Muscle layer of duodenum (tissue), 2 donors: ENCODE results near the gene CLSTN1.

Experiments used
- H3K27ac ChIP-seq: one replicate; pipeline ENCODE4 v1.7.0; 2013; ENCODE audit warnings: mild to moderate bottlenecking, low read length
- H3K27me3 ChIP-seq: one replicate; pipeline ENCODE4 v1.7.0; 2013; ENCODE audit warnings: low read depth, mild to moderate bottlenecking, control low read depth, low read length
- H3K36me3 ChIP-seq, 2 donors: one replicate each; pipeline ENCODE4 v1.7.0; 2013; ENCODE audit warnings: low read length in 2 of 2, control low read depth in 1 of 2, mild to moderate bottlenecking in 1 of 2; ENCODE audit not compliant: insufficient read depth in 2 of 2, control insufficient read depth in 1 of 2
- H3K4me1 ChIP-seq, 2 donors: one replicate each; pipeline ENCODE4 v1.7.0; 2013; ENCODE audit warnings: low read length in 2 of 2, mild to moderate bottlenecking in 2 of 2, control low read depth in 1 of 2, moderate library complexity in 1 of 2; ENCODE audit not compliant: insufficient read depth in 2 of 2, control insufficient read depth in 1 of 2
- H3K4me3 ChIP-seq, 2 donors: one replicate each; pipeline ENCODE4 v1.7.0; 2013; ENCODE audit warnings: low read length in 2 of 2, low read depth in 1 of 2, mild to moderate bottlenecking in 1 of 2
- H3K9me3 ChIP-seq, 2 donors: one replicate each; pipeline ENCODE4 v1.7.0; 2013; ENCODE audit warnings: low read length in 2 of 2, control low read depth in 1 of 2, mild to moderate bottlenecking in 1 of 2; ENCODE audit not compliant: control insufficient read depth in 1 of 2
- donor health status: healthy.

Gene CLSTN1

DNA sequence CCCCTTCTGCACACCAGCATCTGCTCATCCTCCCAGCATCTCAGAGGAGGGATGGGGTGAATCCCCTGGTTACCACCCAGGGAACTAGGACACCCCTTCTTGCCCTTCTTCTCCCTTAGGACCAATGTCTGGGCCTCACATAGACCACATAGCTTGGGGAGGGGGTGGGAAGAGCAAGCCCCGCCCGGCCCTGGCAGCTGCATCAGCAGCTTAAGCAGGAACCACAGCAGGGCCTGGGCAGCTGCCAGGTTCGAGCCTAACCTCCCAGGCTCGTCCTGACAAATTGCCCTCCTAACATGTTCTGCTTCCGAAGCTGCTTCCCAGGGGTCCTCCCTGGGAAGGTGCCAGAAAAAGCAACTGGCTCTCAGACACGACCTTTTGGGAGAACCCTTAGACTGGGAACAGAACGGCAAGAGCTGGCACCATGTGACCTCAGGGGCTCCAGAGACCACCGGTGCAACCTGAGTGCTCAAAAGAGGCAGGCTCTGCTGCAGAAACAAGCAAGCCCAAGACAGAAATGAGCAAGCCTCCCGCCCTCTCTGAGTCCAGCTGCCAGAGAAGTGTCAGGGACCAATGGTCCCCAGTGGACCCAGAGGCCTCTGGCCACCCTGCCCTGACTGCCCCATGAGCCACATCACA, 18.4 kb upstream of the CLSTN1 start:
- Histone ChIP-seq H3K27ac (no peak overlapping the region), H3K4me1 (peaks cover 0 to 8% of the 10 kb centered on the region in 2 donors), H3K9me3 (no peaks in the 10 kb centered on the region), H3K4me3 (no peak overlapping the region), H3K27me3 (no peaks in the 10 kb centered on the region), H3K36me3 (no peaks in the 10 kb centered on the region)

DNA sequence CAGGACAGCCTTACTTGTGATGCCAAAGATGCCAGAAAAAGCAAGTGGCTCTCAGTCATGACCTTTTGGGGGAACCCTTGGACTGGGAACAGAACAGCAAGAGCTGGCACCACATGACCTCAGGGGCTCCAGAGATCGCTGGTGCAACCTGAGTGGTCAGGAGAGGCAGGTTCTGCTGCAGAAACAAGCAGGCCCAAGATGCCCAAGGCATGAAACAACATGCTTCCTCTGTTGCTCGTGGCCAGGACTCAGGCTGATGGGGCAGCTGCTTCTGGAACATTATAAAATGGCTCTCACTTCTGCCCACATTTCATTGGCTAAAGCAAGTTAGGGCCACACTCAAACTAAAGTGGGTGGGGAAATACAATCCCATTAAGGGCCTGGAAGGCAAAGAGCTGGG, 17.7 kb upstream of the CLSTN1 start:
- Histone ChIP-seq H3K4me3 (no peak overlapping the region), H3K36me3 (no peaks in the 10 kb centered on the region), H3K4me1 (peaks cover 0 to 8% of the 10 kb centered on the region in 2 donors), H3K27ac (no peak overlapping the region), H3K9me3 (no peaks in the 10 kb centered on the region), H3K27me3 (no peaks in the 10 kb centered on the region)

DNA sequence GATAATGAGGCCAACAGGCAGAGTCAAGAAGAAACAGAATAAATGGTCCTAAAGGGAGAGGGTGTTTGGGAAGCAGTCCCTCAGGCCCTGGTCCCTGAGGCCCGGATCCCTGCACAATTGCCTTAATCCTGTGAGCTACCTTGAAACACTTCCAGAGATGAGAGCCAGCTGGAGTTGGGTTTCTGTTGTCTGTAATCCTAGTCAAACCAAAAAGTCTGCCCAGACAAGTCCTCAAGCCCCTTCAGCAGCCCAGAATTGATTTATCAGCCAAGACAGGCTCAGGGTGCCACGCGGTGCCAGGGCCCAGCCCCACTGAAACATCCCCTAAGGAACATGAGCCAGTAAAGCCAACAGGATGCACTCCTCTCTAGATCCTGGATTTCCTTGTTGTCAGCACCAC, 16.4 kb upstream of the CLSTN1 start:
- Histone ChIP-seq H3K27ac (no peak overlapping the region), H3K4me1 (peaks cover 8 to 11% of the 10 kb centered on the region in 2 donors), H3K4me3 (no peak overlapping the region), H3K27me3 (no peaks in the 10 kb centered on the region), H3K9me3 (no peaks in the 10 kb centered on the region), H3K36me3 (no peaks in the 10 kb centered on the region)

DNA sequence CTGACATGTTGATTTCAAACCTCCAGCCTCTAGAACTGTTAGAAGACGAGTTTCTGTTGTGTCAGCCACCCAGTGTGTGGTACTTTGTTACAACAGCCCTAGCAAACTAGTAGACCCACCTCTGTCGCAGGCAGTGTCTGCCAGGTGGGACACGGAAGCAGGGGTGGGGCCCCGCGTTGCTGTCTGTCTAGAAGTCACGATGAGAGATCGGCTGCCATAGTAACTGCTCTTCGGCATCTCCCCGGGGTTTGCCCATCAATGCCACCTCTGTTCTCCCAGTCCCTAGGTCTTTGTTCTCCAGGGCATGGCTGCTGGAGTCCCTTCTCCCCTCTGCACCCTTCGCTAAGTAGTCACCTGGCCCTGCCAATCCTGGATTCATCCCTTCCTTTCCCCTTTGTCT, 15.2 kb upstream of the CLSTN1 start:
- Histone ChIP-seq H3K4me1 (peaks cover 8 to 11% of the 10 kb centered on the region in 2 donors), H3K9me3 (no peaks in the 10 kb centered on the region), H3K36me3 (no peaks in the 10 kb centered on the region), H3K27me3 (no peaks in the 10 kb centered on the region), H3K4me3 (no peak overlapping the region), H3K27ac (no peak overlapping the region)

DNA sequence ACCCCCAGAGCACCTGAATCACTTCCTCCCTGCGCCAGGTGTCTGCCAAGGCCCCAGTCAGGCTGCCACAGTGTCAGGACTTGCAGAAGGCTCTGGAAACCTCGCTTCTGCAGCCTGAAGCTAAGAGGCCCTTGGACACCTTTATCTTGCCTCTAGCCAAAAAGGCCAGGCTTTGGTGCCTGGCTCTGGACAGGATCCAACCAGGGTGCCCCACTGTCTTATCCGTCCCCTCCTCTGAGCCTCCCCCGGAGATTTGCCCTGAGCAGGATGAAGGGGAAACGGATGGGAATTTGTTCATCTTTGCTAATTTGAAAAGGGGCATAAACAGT, 12.8 kb upstream of the CLSTN1 start:
- peaks cover 0 to 11% of the 10 kb centered on the region in 2 donors for H3K4me1 ChIP-seq
- H3K9me3 ChIP-seq: no peaks in the 10 kb centered on the region
- H3K36me3 ChIP-seq: no peaks in the 10 kb centered on the region
- H3K4me3 ChIP-seq: no peak overlapping the region
- no peaks in the 10 kb centered on the region for H3K27me3 ChIP-seq
- H3K27ac ChIP-seq: no peak overlapping the region

DNA sequence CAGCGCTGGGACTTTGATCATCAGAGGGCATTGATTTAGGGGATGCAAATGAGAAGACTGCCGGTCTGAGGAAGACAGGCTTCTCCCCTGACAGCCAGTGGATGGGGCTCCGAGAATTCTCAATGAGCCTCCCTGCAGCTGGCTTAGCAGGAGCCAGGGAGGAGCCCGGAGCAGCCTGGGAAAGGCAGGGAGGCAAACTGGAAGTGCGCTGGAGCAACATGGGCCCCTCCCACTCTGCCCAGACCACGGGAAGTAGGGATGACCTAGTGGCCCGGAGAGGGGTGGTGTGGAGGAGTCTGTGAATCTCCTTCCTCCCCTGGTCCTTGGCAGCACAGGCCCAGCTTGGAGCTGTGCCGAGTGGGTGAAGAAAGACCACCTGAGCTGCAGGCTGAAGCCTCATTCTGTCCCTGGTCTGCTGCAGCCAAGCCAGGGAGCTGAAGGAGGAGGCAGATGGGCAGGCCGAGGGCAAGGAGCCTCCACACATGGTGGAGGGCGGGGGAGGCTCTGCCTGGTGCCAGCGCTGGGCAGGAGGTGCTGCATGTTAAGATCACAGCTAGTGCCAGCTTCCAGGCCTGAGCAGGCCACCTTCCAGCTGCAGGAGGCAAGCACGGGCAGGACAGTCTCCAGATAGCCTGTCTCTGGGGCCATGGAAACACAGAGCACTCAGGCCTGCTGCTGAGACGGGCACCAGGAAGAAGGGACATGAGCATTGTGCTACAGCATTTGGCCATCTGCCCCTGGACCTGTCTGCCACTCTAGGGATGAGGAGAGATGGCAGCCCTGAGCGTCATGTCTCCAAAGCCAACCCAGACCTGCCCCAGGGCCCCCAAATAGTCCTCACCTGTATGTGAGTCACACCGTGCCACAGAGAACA, 12.2 kb upstream of the CLSTN1 start:
- H3K27me3 ChIP-seq: no peaks in the 10 kb centered on the region
- H3K4me3 ChIP-seq: no peak overlapping the region
- H3K27ac ChIP-seq: no peak overlapping the region
- no peaks in the 10 kb centered on the region for H3K36me3 ChIP-seq
- H3K9me3 ChIP-seq: no peaks in the 10 kb centered on the region
- peaks cover 0 to 11% of the 10 kb centered on the region in 2 donors for H3K4me1 ChIP-seq

DNA sequence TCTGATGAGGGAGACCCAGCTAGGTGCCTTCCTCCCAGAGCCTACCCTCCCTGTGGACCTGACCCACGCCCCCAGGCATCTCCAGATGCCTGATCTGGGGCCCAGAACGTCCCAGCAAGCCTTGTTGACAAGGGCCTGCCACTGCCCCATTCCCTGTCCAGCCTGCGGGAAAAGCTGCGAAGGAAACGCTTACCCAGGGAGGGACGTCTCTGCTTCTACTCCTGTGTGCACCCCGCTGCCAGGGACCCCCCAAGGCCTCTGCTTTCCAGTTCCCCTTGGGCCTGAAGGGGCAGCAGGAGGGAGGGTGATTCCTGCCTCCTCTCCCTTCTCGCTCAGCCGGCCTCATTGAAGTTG, 11.6 kb upstream of the CLSTN1 start:
- Histone ChIP-seq H3K4me1 (peaks cover 0 to 11% of the 10 kb centered on the region in 2 donors), H3K4me3 (no peak overlapping the region), H3K27me3 (no peaks in the 10 kb centered on the region), H3K27ac (no peak overlapping the region), H3K9me3 (no peaks in the 10 kb centered on the region), H3K36me3 (no peaks in the 10 kb centered on the region)

DNA sequence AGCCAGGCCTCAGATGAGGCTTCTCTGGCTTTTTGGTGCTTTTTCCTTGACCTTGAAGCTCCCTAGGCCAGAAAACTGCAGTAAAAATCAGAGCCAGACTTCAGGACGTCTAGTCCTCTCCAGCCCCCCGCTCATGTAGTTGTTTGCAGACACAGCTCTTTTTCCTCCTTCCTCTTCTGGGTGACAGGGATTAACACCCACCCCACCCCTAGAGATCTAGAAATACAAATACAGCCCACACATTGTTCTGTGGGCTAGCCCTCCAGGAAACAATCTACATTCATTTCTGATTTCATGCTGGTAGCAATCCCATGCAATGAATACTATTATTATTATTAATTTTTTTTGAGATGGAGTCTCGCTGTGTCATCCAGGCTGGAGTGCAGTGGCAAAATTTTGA, 9.9 kb upstream of the CLSTN1 start:
- Histone ChIP-seq H3K4me3 (no peak overlapping the region), H3K36me3 (no peaks in the 10 kb centered on the region), H3K4me1 (peaks cover 0 to 11% of the 10 kb centered on the region in 2 donors), H3K9me3 (no peaks in the 10 kb centered on the region), H3K27me3 (no peaks in the 10 kb centered on the region), H3K27ac (no peak overlapping the region)

DNA sequence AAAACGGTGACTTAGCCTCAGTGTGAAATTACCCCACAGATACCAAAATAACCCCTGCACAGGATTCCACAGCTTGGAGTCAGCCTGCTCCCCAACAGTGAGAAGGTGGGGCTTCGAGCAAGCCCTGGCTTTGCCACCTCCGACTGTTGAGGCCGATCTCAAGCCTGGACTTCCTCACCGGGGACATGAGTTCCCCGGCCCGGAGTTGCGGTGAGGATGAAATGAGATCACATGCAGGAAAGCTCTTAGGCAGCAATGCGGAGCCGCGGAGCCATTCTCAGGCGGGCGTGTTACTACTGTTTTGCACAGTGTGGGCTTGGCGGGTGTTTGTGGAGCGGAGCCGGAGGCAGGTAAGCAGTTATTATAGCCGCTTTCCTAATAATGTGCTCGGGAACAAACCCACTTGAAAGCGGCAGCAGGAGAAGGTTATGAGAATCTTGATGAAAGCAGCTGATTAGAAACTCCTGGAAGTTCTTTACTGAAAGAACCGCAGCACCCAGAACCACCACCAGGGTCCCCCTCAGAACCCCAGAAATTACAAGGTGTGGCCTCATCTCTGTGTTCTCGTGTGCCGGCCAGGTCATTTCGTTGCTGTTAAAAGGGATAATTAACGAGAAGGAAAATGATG, 3.9 kb upstream of the CLSTN1 start:
- Histone ChIP-seq H3K36me3 (no peaks in the 10 kb centered on the region), H3K27ac (no peak overlapping the region), H3K27me3 (no peaks in the 10 kb centered on the region), H3K4me1 (peaks cover 5 to 17% of the 10 kb centered on the region in 2 donors), H3K4me3 (no peak overlapping the region), H3K9me3 (no peaks in the 10 kb centered on the region)

DNA sequence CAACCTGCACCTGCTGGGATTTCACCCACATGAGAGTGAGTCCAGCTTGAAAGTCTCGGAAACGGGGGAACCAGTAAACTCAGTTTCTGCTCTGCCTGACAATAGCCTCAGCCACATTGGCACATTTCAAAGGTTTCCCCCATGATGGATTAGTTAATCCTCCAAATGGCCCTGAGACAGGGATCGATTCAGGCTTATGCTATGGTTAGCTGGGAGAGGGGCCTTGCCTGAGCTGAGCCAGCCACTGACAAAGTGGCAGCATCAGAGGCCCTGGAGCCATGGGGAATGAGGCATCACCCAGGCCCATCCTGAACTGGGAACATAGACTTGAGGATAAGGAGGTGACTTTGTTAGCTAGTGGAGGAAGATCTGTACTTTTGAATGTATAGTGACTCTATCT, 2.9 kb upstream of the CLSTN1 start:
- no peaks in the 10 kb centered on the region for H3K9me3 ChIP-seq
- no peaks in the 10 kb centered on the region for H3K36me3 ChIP-seq
- H3K27ac ChIP-seq: no peak overlapping the region
- no peaks in the 10 kb centered on the region for H3K27me3 ChIP-seq
- H3K4me3 ChIP-seq: no peak overlapping the region
- H3K4me1 ChIP-seq: peaks cover 14 to 27% of the 10 kb centered on the region in 2 donors

DNA sequence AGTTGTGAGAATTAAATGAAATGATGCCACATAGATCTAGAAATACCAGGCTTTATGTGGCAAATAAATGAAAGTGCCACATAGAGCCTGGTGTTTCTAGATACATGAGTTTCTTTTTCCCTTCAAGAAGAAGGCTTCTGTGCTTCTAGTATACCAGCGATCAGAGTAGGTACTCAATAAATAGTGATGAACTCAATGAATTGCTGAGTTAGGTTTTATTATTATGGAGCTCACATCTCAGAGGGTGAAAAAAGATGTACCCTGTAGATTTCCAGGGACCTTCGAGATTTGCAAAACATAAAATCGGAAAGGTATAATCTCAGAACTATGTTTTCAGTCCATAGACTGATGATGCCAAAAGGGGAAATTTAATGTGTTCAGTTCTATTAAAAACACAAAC, 2.3 kb upstream of the CLSTN1 start:
- Histone ChIP-seq H3K4me1 (peaks cover 14 to 29% of the 10 kb centered on the region in 2 donors), H3K4me3 (peak overlapping the region in 1 of 2 donors; percentile 13), H3K27me3 (no peaks in the 10 kb centered on the region), H3K9me3 (no peaks in the 10 kb centered on the region), H3K36me3 (no peaks in the 10 kb centered on the region), H3K27ac (peak overlapping the region; percentile 86)
